ENCODE data around the gene RBM33.

- TF ChIP-seq CTCF (IDR thresholded peaks at IDR 0.05) = no peak
- no peak for TF ChIP-seq POLR2A (IDR thresholded peaks at IDR 0.05)
Measured at GRCh38 chr7:155649588-155649987, 5.1 kb downstream of the RBM33 start.
